Tibial nerve (tissue), 4 donors: Measurements from ENCODE around the gene ANKH. TPM values are rescaled to one million over a fixed set of nuclear protein-coding genes. Genes with fewer than 3 reads are reported as not detected.

ENCODE experiments used
- DNase-seq, 2 donors: peaks; one replicate each; pipeline ENCODE4 v3.0.0-alpha.2; 2019; ENCODE audit warnings: low spot score in 2 of 2
- H3K27ac ChIP-seq, 4 donors: fragments of 200-600 bp; sonication (generic) in 3 of 4; one replicate each; pipeline ENCODE4 v1.5.1; 2017 to 2019; ENCODE audit warnings: mild to moderate bottlenecking in 1 of 4
- H3K27me3 ChIP-seq, 2 donors: fragments of 200-600 bp; sonication (generic) in 1 of 2; one replicate each; pipeline versions ENCODE4 v1.5.1 to v1.6.0; 2017 to 2019
- H3K36me3 ChIP-seq, 3 donors: fragments of 200-600 bp; sonication (generic); one replicate each; pipeline ENCODE4 v1.5.1; 2018 to 2019
- H3K4me1 ChIP-seq, 4 donors: fragments of 200-600 bp; sonication (generic) in 3 of 4; one replicate each; pipeline ENCODE4 v1.5.1; 2017 to 2019
- H3K4me3 ChIP-seq, 4 donors: fragments of 200-600 bp; sonication (generic) in 3 of 4; one replicate each; pipeline ENCODE4 v1.5.1; 2017 to 2019; ENCODE audit warnings: mild to moderate bottlenecking in 1 of 4, moderate library complexity in 1 of 4
- H3K9me3 ChIP-seq, 4 donors: fragments of 200-600 bp; sonication (generic) in 3 of 4; one replicate each; pipeline ENCODE4 v1.5.1; 2017 to 2019
- CTCF ChIP-seq, 5 experiments: fragments of 200-600 bp in 3 of 5; fragments of 450-650 bp in 2 of 5; sonication (generic) in 3 of 5; IDR thresholded peaks; one replicate each; pipeline ENCODE4 v1.5.1; 2016 to 2019; ENCODE audit warnings: antibody characterized with exemption in 5 of 5, mild to moderate bottlenecking in 3 of 5, moderate library complexity in 2 of 5
- EP300 ChIP-seq, 2 donors: sonication (generic); formaldehyde crosslinking; IDR thresholded peaks; one replicate each; pipeline ENCODE4 v1.6.1; 2017; ENCODE audit warnings: antibody characterized with exemption in 2 of 2, mild to moderate bottlenecking in 1 of 2
- POLR2A ChIP-seq, 2 donors: fragments of 450-650 bp; IDR thresholded peaks; one replicate each; pipeline ENCODE4 v1.6.1; 2017; ENCODE audit warnings: antibody characterized with exemption in 2 of 2, mild to moderate bottlenecking in 2 of 2, moderate library complexity in 2 of 2
- WGBS, 2 donors: methylation state at CpG; one replicate each; pipeline ENCODE4 v1.1.5; 2018; 5-methylcytosine and 5-hydroxymethylcytosine counted together
- total RNA-seq, 4 donors: library from RNA; depleted of rRNA; stranded (reverse); fragments of >200 nt; gene quantifications; one replicate each; pipeline ENCODE4 v1.1.0, GENCODE V29; 2016

ANKH gene
- total RNA-seq, 4 donors from 2014 or later: 45.7 to 77.9 (median 46.6) TPM

GRCh38 chr5:14720236-14720923, 151.2 kb downstream of the ANKH start:
- no peaks in the 10 kb centered on the region for H3K9me3 ChIP-seq
- peaks cover 0 to 5% (median 0%) of the 10 kb centered on the region in 4 donors for H3K4me1 ChIP-seq
- TF ChIP-seq EP300 (IDR thresholded peaks at IDR 0.05): no peak
- no peak for TF ChIP-seq POLR2A (IDR thresholded peaks at IDR 0.05)
- no peak for TF ChIP-seq CTCF (IDR thresholded peaks at IDR 0.05)
- H3K27me3 ChIP-seq: no peaks in the 10 kb centered on the region
- no peak overlapping the region for H3K4me3 ChIP-seq
- peaks cover 0 to 50% (median 0%) of the 10 kb centered on the region in 3 donors for H3K36me3 ChIP-seq
- WGBS, 2 donors: 92 to 93% methylated on average over 3 of the region's 3 CpGs
- no peak for DNase-seq
- H3K27ac ChIP-seq: no peak overlapping the region

- H3K27me3 ChIP-seq: no peaks in the 10 kb centered on the region
- 90 to 96% methylated on average over 5 of the region's 5 CpGs for WGBS, 2 donors
- DNase-seq: no peak
These were observed 152.8 kb downstream of the ANKH start for GRCh38 chr5:14718778-14719177.

GRCh38 chr5:14716755-14717752, 154.5 kb downstream of the ANKH start:
- Histone ChIP-seq H3K4me1 (no peaks in the 10 kb centered on the region), H3K27ac (no peak overlapping the region), H3K27me3 (no peaks in the 10 kb centered on the region), H3K4me3 (no peak overlapping the region), H3K9me3 (no peaks in the 10 kb centered on the region), H3K36me3 (peaks cover 0 to 66% (median 0%) of the 10 kb centered on the region in 3 donors)
- no peak for TF ChIP-seq POLR2A (IDR thresholded peaks at IDR 0.05)
- TF ChIP-seq EP300 (IDR thresholded peaks at IDR 0.05): no peak
- TF ChIP-seq CTCF (IDR thresholded peaks at IDR 0.05): no peak
- 80 to 82% methylated on average over 13 of the region's 13 CpGs for WGBS, 2 donors
- no peak for DNase-seq

More at GRCh38 chr5:14718778-14719177, 152.8 kb downstream of the ANKH start:
- Histone ChIP-seq H3K4me1 (peaks cover 0 to 5% (median 0%) of the 10 kb centered on the region in 4 donors), H3K4me3 (no peak overlapping the region), H3K36me3 (peaks cover 0 to 55% (median 0%) of the 10 kb centered on the region in 3 donors), H3K27ac (no peak overlapping the region), H3K9me3 (no peaks in the 10 kb centered on the region)
- no peak for TF ChIP-seq EP300 (IDR thresholded peaks at IDR 0.05)
- no peak for TF ChIP-seq CTCF (IDR thresholded peaks at IDR 0.05)
- TF ChIP-seq POLR2A (IDR thresholded peaks at IDR 0.05): no peak

GRCh38 chr5:14715481-14715880, 156.1 kb downstream of the ANKH start:
- H3K27ac ChIP-seq: no peak overlapping the region
- no peaks in the 10 kb centered on the region for H3K4me1 ChIP-seq
- no peaks in the 10 kb centered on the region for H3K27me3 ChIP-seq
- H3K4me3 ChIP-seq: no peak overlapping the region
- H3K36me3 ChIP-seq: peaks cover 0 to 75% (median 0%) of the 10 kb centered on the region in 3 donors
- no peak for TF ChIP-seq POLR2A (IDR thresholded peaks at IDR 0.05)
- no peak for TF ChIP-seq CTCF (IDR thresholded peaks at IDR 0.05)
- no peak for TF ChIP-seq EP300 (IDR thresholded peaks at IDR 0.05)
- 96 to 97% methylated on average over 3 of the region's 3 CpGs for WGBS, 2 donors
- DNase-seq: no peak
- H3K9me3 ChIP-seq: no peaks in the 10 kb centered on the region
